ENCODE data around the gene SELENOP. TPM values are rescaled to one million over a fixed set of nuclear protein-coding genes. Genes with fewer than 3 reads are reported as not detected.

Gene SELENOP
- total RNA-seq, 4 donors from 2014 or later = 119 to 284 (median 180) TPM

GRCh38 chr5:42799241-42799608, 12.5 kb downstream of the SELENOP start:
- DNase-seq (ENCODE audit: extremely low spot score) = no peak
- TF ChIP-seq POLR2A (IDR thresholded peaks at IDR 0.05; ENCODE audit: low read depth) (no peak), CTCF (IDR thresholded peaks at IDR 0.05) (no peak), EP300 (IDR thresholded peaks at IDR 0.05) (no peak), POLR2AphosphoS5 (IDR thresholded peaks at IDR 0.05) (no peak)
- H3K36me3 ChIP-seq = peaks cover 0 to 47% (median 24%) of the 10 kb centered on the region in 4 donors
- no peak overlapping the region for H3K27ac ChIP-seq (replicated peaks in 1 of 4)
- H3K9me3 ChIP-seq = peaks cover 0 to 6% (median 0%) of the 10 kb centered on the region in 4 donors
- H3K4me3 ChIP-seq = no peak overlapping the region
- no peaks in the 10 kb centered on the region for H3K4me1 ChIP-seq
- no peaks in the 10 kb centered on the region for H3K27me3 ChIP-seq
- intact Hi-C loops (cut with DNase I) = no loop called here

GRCh38 chr5:42798284-42799240, 13.1 kb downstream of the SELENOP start:
- no peaks in the 10 kb centered on the region for H3K27me3 ChIP-seq

GRCh38 chr5:42791151-42791550, 20.5 kb downstream of the SELENOP start:
- Histone ChIP-seq H3K27me3 (no peaks in the 10 kb centered on the region), H3K4me1 (no peaks in the 10 kb centered on the region), H3K9me3 (peaks cover 0 to 33% (median 16%) of the 10 kb centered on the region in 4 donors), H3K4me3 (no peak overlapping the region), H3K27ac (replicated peaks in 1 of 4) (no peak overlapping the region), H3K36me3 (no peaks in the 10 kb centered on the region)
- DNase-seq (ENCODE audit: extremely low spot score) = no peak
- intact Hi-C loops (cut with DNase I) = no loop called here
- TF ChIP-seq POLR2A (IDR thresholded peaks at IDR 0.05; ENCODE audit: low read depth) = no peak
- TF ChIP-seq CTCF (IDR thresholded peaks at IDR 0.05) = no peak
- no peak for TF ChIP-seq EP300 (IDR thresholded peaks at IDR 0.05)
- no peak for TF ChIP-seq POLR2AphosphoS5 (IDR thresholded peaks at IDR 0.05)

More at GRCh38 chr5:42798284-42799240, 13.1 kb downstream of the SELENOP start:
- DNase-seq (ENCODE audit: extremely low spot score) = no peak
- Histone ChIP-seq H3K4me1 (no peaks in the 10 kb centered on the region), H3K4me3 (no peak overlapping the region), H3K9me3 (peaks cover 0 to 8% (median 0%) of the 10 kb centered on the region in 4 donors), H3K27ac (replicated peaks in 1 of 4) (no peak overlapping the region), H3K36me3 (peaks cover 0 to 41% (median 20%) of the 10 kb centered on the region in 4 donors)
- TF ChIP-seq EP300 (IDR thresholded peaks at IDR 0.05) (no peak), POLR2AphosphoS5 (IDR thresholded peaks at IDR 0.05) (no peak), POLR2A (IDR thresholded peaks at IDR 0.05; ENCODE audit: low read depth) (no peak)
- intact Hi-C loops (cut with DNase I) = no loop called here
- WGBS = 95% methylated on average over 6 of the region's 6 CpGs

GRCh38 chr5:42787845-42788244, 23.8 kb downstream of the SELENOP start:
- intact Hi-C loops (cut with DNase I) = no loop called here
- no peak for TF ChIP-seq CTCF (IDR thresholded peaks at IDR 0.05)
- Histone ChIP-seq H3K27ac (replicated peaks in 1 of 4) (no peak overlapping the region), H3K36me3 (no peaks in the 10 kb centered on the region), H3K9me3 (peaks cover 0 to 29% (median 21%) of the 10 kb centered on the region in 4 donors), H3K4me3 (no peak overlapping the region), H3K27me3 (no peaks in the 10 kb centered on the region), H3K4me1 (no peaks in the 10 kb centered on the region)
- WGBS = 100% methylated on average over 1 of the region's 1 CpG
- DNase-seq (ENCODE audit: extremely low spot score) = no peak

- no peaks in the 10 kb centered on the region for H3K36me3 ChIP-seq
- no peaks in the 10 kb centered on the region for H3K4me1 ChIP-seq
- intact Hi-C loops (cut with DNase I) = no loop called here
- H3K4me3 ChIP-seq = no peak overlapping the region
- no peaks in the 10 kb centered on the region for H3K27me3 ChIP-seq
- DNase-seq (ENCODE audit: extremely low spot score) = no peak
- H3K9me3 ChIP-seq = peaks cover 0 to 29% (median 21%) of the 10 kb centered on the region in 4 donors
- TF ChIP-seq POLR2AphosphoS5 (IDR thresholded peaks at IDR 0.05) (no peak), POLR2A (IDR thresholded peaks at IDR 0.05; ENCODE audit: low read depth) (no peak), CTCF (IDR thresholded peaks at IDR 0.05) (no peak), EP300 (IDR thresholded peaks at IDR 0.05) (no peak)
- H3K27ac ChIP-seq (replicated peaks in 1 of 4) = no peak overlapping the region
Observed at GRCh38 chr5:42787073-42787472, 24.6 kb downstream of the SELENOP start.

Measured in esophagus muscularis mucosa (tissue), 4 donors.